Stromal cell of bone marrow (primary cell): ENCODE data around the gene GLDC.

Source experiments
- DNase-seq: peaks from one replicate; pipeline ENCODE4 v3.0.0-alpha.2; 2012; ENCODE audit warnings: low read depth

The GLDC gene

DNA sequence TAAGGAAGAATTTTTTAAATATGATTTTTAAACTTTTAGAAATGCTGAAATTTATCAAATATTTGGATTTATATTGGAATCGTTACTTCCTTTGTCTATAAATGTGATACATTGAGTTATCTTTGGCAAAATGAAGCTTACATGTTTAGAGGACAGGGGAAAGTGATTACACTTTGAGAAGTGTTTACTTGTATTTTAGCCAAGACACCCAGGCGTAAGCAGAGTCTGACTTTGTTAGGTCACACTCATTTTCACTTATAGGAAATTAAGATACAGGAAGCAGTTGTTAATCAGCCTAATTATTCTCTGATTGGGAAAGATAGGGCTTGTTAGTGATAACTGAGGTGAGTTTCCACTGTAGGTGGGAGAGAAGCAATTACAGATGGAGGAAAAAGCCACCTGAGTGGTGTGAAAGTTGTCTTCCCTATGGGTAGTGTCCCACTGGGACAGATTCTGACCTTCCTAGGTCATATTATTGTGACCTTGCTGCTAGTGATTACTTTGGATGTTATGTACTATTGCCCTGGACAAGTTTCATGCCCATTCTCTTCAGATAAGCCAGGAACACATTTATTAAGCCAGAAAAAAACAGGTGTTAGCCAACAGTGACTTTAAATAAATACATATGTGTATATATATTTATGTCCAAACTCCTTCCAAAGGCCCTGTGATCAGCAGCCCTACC is 143.9 kb downstream of the GLDC start:
- DNase-seq: no peak

DNA sequence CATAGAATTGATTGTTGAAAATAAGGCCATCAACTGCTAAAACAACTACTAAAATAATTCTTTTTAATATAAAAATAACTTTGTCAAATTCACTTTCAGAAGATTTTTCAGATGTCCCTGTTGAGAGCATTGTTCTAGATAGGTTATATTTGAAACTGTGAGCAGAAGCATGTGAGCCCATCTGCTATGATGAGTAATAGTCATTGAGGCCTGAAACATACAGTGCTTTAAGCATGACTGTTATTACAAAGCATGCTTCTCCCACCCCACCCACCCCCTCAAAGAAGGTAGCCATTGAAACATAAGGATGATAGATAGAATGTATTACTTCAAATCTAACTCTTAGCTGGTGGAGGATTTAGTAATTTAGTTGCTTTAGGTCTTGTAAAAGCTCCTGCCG is 146.5 kb downstream of the GLDC start:
- DNase-seq: peak; percentile 31

DNA sequence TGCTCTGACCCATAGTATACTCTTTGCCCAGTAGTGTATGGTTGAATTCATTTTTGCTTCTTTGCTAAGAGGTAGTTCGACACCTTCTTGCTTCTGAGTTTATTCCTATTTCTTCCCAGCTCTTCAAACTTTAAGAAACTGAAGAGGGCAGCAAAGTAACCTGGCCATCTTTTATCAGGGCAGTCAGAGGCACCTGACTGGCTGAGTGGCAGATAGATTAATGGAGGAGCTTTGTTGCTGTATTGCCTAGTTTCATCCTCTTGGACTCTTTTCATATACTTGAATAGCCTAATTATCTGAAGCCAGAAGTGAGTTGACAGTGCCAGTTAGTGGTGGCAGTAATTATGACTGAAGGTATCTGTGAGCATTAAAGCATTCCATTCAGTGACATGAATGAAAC is 150.1 kb downstream of the GLDC start:
- no peak for DNase-seq

DNA sequence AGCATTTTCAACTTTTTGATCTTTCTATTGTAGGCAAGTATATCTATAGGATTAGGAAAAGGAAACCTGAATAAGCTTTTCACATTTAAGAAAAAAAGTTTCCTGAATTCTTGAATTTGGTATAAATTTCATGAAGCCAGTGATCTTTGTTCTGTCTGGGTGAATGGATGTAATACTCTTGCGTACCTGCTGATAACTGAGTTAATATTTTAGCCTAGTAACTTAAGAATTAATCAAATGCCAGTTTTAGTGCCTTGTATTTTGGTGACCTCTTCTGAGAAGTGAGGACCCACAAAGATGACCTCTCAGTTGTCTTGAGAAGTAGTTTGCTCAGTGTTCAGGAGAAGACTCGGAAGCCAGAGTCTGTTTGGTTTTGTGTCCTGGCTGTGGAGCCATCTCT is 154.7 kb downstream of the GLDC start:
- DNase-seq: no peak

DNA sequence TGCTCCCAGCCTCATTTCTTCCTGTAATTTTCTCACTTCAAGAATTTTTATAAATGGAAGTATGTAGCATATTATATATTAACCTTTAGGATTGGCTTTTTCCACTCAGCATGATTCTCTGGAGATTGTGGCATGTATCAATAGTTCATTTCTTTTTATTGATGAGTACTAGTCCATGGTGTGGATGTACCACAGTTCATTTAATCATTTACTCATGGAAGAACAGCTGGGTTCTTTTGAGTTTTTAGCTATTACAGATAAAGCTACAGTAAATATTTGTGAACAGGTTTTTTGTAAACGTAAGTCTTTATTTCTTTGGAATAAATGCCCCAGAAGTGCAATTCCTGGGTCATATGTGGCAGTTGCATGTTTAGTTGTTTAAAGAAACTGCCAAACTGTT is 156.4 kb downstream of the GLDC start:
- no peak for DNase-seq

DNA sequence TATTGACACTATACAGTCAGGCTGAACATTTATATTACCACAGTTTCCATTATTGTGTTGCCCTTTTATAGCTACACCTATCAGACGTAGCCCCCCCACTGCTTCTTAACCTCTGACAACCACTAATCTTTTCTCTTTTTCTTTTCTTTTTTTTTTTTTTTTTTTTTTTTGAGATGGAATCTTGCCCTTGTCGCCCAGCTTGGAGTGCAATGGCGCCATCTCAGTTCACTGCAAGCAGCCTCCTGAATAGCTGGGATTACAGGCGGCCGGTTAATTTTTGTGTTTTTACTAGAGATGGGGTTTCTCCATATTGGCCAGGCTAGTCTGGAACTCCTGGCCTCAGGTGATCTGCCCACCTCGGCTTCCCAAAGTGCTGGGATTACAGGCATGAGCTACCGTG is 157.1 kb downstream of the GLDC start:
- DNase-seq: no peak

DNA sequence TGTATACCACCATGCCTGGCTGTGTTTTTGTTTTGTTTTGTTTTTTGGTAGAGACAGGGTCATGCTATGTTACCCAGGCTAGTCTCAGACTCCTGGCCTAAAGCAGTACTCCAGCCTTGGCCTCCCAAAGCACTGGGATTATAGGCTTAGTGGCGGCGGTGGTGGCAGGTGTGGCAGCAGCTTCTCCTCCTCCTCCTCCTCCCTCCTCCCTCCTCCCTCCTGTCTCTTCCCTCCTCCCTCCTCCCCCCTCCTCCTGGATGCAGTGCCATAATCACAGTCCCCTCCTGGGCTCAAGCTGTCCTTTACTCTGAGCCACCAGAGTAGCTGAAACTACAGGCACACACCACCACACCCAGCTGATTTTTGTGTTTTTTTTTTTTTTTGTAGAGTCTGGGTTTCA is 161.3 kb downstream of the GLDC start:
- DNase-seq: no peak
